Measurements from ENCODE around the gene RBM38.

GRCh38 chr20:57398901-57399535, 7.8 kb downstream of the RBM38 start:
- TF ChIP-seq POLR2AphosphoS5 (IDR thresholded peaks at IDR 0.05; ENCODE audit: low read depth, low read length) (no peak), RAD21 (CRISPR knock-in tag; IDR thresholded peaks at IDR 0.05) (no peak), FOXM1 (CRISPR knock-in tag; IDR thresholded peaks at IDR 0.05) (no peak), NR2C2 (CRISPR knock-in tag; IDR thresholded peaks at IDR 0.05; ENCODE audit: borderline replicate concordance) (no peak), KDM6A (CRISPR knock-in tag; IDR thresholded peaks at IDR 0.05; ENCODE audit: low read depth) (no peak), MYC (CRISPR knock-in tag; IDR thresholded peaks at IDR 0.05; ENCODE audit: borderline replicate concordance) (no peak), ZSCAN21 (CRISPR knock-in tag; IDR thresholded peaks at IDR 0.05; ENCODE audit: borderline replicate concordance) (no peak), TAF1 (CRISPR knock-in tag; IDR thresholded peaks at IDR 0.05) (no peak), ZBTB21 (CRISPR knock-in tag; IDR thresholded peaks at IDR 0.05) (no peak)
